Activated CD4-positive, alpha-beta T cell treated with anti-CD3 and anti-CD28 coated beads for 4 hours (primary cell): ENCODE results near the gene ANKS1A.
"Not testable (repeated sequence)": the region's sequence is repeated elsewhere in the genome, so short reads cannot be mapped to it uniquely, and the experiment has no call there.

Experiments
- DNase-seq, 2 donors: peaks; one replicate each; pipeline ENCODE4 v3.0.0-alpha.2; 2020

Gene ANKS1A

DNA sequence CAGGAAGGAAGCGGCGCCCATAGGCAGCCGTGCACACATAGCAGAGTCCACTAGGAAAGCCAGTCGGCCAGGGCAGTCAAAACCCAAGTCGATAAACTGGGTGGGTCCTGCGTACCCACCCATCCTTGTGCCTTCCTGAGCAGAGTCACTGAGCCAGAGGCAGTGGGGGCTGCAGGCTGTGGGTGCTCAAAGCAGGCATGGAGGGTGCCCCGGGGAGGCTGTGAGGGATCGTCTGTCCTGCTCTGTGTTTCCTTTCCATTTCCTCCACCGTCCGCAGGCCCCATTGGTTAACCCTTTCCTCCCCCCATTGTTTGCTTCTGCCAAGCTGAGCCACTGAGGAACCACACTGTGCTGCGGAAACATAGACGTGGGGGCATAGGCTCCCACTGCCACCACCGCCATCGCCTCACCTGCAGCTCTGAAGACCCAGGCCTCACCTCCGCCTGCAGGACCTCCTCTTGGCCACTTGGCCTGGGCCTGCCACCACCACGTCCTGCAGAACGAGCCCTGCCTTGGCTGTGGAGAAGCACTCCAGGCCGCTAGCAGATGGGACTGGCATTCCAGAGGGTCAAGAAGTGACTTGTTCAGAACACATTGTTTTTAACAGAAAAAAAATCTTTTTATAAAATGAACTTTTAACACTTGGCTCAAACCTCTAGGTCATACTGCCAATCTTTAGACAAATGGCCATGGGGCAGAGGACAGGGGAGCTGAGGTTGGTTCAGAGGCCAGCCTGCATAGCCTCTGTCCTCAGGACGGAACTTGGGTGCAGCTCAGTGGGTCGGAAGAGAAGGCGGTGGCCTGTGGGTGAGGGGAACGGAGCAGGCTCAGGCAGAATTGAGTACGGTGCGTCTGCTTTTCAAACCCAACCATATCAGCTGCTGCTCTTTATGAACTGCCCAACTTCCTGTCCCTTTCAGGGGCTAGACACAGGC, 199.5 kb downstream of the ANKS1A start:
- DNase-seq, result no peak

DNA sequence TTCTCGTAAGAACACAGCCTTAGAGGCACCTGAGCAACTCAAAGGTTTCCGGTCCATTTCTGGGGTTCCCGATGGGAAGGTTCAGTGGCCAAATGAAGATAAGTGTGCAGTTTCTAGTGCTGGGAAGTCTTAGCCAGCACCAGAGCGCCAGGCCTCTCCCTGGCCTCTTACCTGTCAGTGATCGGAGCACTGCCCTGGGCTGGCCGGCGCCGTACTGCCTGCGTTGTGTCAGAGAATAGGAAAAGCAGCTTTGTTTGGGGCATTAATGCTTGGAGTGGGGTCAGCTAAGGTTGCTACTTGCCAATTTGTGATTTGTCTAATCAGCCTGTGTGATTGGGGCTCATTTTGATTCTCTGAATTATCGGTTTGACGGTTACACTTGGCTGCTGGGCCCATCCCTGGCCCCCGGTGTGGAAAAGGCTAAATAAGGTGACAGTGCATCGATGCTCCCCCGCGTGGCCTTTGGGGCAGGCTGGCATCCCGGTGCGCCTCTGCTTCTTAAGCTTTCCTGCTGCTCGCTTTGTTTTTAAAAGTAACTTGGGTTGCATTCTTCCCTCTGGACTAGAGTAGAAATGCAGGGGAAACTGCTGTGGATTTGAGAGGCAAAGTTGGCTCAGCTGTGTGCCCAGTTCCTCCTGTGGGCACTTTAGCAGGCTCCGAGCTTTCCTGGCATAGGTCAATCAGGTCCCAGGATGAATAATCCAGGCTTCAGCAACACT, 200.3 kb downstream of the ANKS1A start:
- DNase-seq, result no peak

DNA sequence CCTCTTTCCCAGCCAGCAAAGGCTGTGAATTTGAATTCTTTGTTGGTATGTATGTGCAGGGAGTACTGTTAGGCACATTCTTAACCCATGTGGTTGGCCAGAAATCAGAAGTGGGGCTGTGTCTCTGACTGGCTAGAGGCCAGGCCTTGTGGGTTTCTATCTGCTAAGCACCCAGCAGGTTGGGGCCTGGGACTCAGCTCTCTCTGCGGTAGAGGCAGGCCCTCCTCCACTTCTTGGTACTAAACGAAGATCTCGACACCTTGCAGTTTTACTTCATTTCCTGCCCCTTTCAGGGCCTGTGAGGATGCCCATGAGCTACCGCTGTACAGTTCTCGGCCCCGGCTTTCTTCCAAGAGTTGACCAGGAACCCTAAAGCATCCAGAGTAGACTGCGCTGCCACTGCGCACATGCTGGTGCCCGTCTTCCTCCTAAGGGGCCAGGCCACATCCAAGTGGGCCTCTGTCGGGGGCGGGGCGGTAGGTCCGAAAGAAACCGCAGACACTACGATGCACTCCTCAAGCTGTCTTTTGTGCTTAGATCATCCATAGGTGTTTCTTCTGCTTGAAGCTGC, 201.0 kb downstream of the ANKS1A start:
- DNase-seq, result no peak

DNA sequence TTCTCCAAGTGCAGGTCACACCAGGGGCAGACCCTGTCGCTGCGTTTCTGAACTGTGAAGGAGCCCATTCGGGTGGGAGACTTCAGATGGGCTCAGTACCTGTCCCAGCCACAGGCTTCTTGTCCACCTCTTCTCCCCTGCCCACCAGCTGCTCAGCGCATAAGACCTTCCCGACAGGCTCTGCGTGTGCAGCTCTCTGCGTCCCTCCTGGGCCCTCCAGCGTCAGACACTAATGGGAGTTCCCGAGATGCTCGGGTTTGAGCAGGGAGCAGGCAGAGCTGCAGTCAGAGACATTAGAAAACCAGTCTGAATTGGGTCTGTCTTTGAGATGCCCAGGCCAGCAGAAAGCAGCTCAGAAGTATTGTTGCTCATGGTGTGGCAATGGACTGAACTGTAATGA, 201.7 kb downstream of the ANKS1A start:
- DNase-seq, result no peak

DNA sequence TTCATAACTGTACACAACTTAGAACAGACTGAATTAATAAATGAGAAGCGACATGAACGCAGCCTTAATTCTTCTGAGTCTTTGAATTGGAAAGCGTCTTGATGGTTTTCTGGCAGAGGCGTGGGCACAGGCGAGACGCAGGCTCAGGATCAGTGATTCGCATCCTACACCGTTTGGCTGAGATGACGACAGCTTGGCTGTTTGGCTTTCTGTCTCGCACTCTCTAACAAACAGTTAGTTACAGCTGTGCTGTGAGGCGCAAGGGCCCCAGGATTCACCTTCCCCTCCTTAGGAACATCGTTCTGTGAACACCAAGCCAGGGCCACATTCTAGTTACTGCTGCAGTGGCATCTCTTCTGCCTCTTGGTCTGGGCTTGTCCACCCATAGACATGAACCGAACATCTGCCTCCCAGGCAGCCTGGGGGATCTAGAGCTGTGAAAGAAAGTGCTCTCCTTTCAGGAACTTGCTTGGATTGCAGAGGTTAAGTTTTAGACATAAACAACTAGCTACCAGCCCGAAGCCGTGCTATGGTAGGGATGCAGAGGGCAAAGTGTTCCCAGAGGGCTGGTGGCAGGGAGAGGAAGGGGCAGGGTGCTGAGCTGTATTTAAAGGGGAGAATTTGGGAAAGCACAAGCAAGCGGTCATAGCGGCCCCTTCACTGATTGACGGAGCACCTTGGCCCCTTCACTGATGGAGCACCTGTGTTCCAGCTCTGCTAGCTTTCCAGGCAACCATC, 202.5 kb downstream of the ANKS1A start:
- DNase-seq, result no peak

- no peak for DNase-seq
Observed at GRCh38 chr6:35092362-35093117, 203.5 kb downstream of the ANKS1A start.

- no peak for DNase-seq
Observed at GRCh38 chr6:35093118-35093445, 204.0 kb downstream of the ANKS1A start.

DNA sequence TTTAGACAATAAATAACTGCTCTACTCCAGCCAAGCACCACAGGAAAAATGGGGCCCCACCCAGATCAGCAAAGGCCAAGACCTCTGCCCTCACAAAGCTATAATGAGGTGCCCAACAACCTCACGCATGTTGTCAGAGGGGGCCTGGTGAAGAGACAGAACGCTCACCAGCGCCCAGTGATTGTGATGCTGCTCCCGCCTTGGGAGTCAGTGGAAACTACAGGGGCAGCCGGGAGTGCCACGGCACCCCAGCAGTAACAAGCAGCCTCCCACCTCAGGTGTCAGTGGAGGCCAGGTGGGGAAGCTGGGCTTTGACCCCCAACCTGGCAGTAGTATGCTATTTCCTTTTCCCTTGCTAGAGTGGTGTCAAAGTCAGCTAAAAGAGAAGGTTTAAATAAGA, 204.7 kb downstream of the ANKS1A start:
- DNase-seq, result no peak

DNA sequence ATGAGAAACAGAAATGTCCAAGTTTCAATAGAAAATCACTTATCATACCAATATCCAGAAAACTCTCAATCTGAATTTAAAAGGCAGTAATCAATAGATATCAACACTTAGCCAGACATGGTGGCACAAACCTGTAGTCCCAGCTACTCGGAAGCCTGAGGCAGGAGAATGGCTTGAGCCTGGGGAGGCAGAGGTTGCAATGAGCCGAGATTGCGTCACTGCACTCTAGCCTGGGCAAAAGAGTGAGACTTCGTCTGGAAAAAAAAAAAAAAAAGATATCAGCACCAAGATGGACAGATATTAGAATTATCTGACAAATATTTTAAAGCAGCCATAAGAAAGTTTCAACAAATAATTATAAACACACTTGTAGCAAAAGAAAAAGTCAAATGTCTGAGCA, 205.1 kb downstream of the ANKS1A start:
- no peak for DNase-seq

- DNase-seq, result no peak
Observed at GRCh38 chr6:35096129-35096862, 207.2 kb downstream of the ANKS1A start.

DNA sequence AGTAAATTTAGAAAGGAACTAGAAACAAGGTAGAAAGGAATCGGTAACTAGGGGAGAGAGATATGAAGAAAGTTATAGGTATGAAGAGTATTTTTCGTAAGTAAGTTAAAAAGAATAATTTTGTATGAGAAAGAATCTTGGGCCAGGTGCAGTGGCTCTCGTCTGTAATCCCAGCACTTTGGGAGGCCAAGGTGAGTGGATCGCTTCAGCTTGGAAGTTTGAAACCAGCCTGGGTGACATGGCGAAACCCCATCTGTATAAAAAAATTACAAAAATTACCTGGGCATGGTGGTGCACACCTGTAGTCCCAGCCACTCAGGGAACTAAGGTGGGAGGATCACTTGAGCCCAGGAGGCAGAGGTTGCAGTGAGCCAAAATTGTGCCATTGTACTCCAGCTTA, 210.1 kb downstream of the ANKS1A start:
- no peak for DNase-seq

DNA sequence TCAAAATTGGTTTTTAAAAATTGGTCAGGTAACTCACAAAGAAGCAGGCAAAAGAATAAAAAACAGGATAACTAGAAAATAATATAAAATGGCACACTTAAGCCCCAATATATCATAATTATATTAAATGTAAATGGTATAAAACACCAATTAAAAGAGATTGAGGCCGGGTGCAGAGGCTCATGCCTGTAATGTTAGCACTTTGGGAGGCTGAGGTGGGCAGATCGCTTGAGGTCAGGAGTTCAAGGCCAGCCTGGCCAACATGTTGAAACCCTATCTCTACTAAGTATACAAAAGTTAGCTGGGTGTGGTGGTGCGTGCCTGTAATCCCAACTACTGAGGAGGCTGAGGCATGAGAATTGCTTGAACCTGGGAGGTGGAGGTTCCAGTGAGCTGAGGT, 216.0 kb downstream of the ANKS1A start:
- no peak for DNase-seq

DNA sequence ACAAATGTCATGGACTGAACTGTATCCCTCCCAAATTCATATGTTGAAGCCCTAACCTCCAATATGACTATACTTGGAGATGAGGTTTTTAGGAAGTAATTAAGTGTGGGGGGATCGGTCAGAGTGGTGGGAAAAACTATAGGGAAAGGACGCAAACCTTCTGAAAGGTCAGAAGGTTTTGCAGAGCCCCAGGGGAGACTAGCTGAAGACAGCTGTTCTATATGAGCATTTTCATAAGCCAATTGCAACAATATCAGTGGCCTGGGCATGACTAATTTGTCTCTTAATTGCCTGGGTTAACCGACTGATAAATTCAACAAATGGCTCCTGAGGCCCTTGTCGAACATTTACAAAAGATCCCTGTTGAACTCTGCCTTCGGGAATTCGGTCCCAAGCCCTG, 217.0 kb downstream of the ANKS1A start:
- not testable (repeated sequence) for DNase-seq

DNA sequence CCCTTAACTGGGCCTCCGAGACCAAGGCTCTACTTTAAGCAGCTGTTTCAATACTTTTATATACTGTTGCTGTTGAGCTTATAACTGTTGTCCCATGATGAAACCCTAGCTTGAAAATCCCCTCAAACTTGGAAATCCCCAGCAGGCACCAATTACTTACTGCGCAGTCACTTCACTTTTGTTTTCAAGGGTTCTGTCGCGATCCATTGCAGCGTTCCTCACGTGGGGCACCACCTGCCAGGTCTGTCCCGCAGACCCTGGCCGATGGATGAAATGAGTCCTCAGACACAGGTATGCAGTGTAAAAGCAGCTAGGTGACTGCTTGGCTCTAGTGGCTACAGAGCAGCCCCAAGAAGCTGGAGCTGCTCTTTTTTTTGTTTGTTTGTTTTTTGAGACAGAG, 218.2 kb downstream of the ANKS1A start:
- not testable (repeated sequence) for DNase-seq

DNA sequence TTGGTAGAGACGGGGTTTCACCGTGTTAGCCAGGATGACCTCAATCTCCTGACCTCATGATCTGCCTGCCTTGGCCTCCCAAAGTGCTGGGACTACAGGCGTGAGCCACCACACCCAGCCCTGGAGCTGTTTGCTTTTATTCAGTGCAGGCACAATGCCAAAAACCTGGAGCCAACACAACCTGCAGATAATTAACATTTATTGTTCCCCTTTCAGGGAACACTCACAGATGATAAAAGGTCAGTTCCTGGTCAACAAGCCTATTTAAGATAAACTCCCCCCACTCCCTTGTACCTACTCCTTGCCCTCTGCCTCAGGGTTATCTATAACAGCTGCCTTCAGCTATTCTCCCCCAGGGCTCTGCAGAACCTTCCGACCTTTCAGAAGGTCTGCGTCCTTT, 218.7 kb downstream of the ANKS1A start:
- DNase-seq, result not testable (repeated sequence)

- no peak for DNase-seq
Observed at GRCh38 chr6:35108309-35108885, 219.3 kb downstream of the ANKS1A start.

GRCh38 chr6:35120746-35121145, 231.7 kb downstream of the ANKS1A start:
- DNase-seq, result no peak

GRCh38 chr6:35124356-35124755, 235.3 kb downstream of the ANKS1A start:
- DNase-seq, result no peak

GRCh38 chr6:35128042-35128441, 239.0 kb downstream of the ANKS1A start:
- no peak for DNase-seq

DNA sequence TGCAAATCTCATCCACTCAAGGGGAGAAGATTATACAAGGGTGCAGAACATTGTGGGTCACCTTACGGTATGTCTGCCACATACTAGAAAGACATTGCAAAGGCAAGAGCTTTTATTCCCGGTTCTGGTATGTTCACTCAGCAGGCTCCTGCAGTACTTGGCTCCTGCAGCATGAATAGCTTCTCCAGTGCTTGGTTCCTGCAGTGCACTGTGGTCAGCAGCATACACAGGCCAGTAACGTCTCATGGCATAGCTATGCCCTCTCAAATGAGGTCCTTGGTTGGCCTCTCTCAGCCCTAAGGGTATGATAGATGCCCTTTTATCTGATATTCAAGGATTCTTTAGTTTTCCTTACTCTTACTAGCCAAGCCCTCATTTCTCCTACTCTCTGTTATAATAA, 239.4 kb downstream of the ANKS1A start:
- DNase-seq, result no peak

DNA sequence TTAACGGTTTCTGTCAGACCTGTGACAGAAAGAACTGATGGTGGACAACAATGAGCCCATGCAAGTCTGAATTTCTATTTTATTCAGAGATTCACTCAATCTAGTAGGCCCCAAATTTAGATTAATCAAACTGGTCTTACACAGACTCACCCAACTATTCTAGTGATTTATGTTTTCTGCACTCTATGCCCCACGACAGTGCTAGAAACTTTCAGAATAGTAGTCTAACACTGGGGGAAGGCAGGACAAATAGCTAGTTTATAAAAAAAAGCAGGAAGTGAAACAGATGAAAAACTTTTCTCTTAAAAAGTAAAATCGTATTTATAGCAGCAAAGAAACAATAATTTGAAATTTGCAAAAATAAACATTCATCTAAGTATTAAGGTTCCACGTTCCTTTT, 247.1 kb downstream of the ANKS1A start:
- DNase-seq, result no peak
